ENCODE data around the gene ACTMAP. TPM values are rescaled to one million over a fixed set of nuclear protein-coding genes. Genes with fewer than 3 reads are reported as not detected.

Gene ACTMAP
- total and polyA plus RNA-seq, 2 of the 8 experiments (the other 6 are each of a cell fraction or from before 2014, with no cell fraction given): 24.1 to 26.5 TPM

- peak; percentile 77 for TF ChIP-seq E2F6 (IDR thresholded peaks at IDR 0.05)
- TF ChIP-seq RNF2 (IDR thresholded peaks at IDR 0.05; ENCODE audit: borderline replicate concordance, low read depth, low read length, missing control alignments, poor library complexity, severe bottlenecking): no peak
- no peak for TF ChIP-seq SRF (IDR thresholded peaks at IDR 0.05; ENCODE audit: low read depth, low read length)
- peak; percentile 76 for TF ChIP-seq CHD2 (IDR thresholded peaks at IDR 0.05; ENCODE audit: low read length)
- peak; percentile 84 to 98 for TF ChIP-seq POLR2A (IDR thresholded peaks at IDR 0.05; ENCODE audit: control extremely low read depth in 1 of 2, low read depth in 2 of 2, low read length in 2 of 2)
- no peak for TF ChIP-seq CTCF (IDR thresholded peaks at IDR 0.05; ENCODE audit: control extremely low read depth in 1 of 3, insufficient read depth in 1 of 3, low read depth in 1 of 3, low read length in 3 of 3)
- no peak for TF ChIP-seq CTBP2 (IDR thresholded peaks at IDR 0.05; ENCODE audit: borderline replicate concordance, insufficient read depth, insufficient read length, low read length)
- TF ChIP-seq PHF8 (conservative IDR thresholded peaks at IDR 0.05; ENCODE audit: low read depth, low read length): peak; percentile 80
- TF ChIP-seq RBBP5 (IDR thresholded peaks at IDR 0.05; ENCODE audit: borderline replicate concordance, low read depth, low read length): 0 out of 2 replicates have a peak, but pooled peaks have one; percentile 53
Observed at GRCh38 chr19:40750874-40751537, 729 bp upstream of the ACTMAP start, which contains the start of gene SNRPA (continued).

Data from H1 (cell line).